GM11168 (cell line): Measurements from ENCODE around the gene ZNF189.
"Not testable (repeated sequence)": the region's sequence is repeated elsewhere in the genome, so short reads cannot be mapped to it uniquely, and the experiment has no call there.

Source experiments
- in situ Hi-C: fragments of 300-500 bp; cut with MboI; formaldehyde crosslinking; loops from one replicate; pipeline ENCODE4 v1.12.0; 2022; ENCODE audit warnings: low sequenced_read_pairs; ENCODE audit not compliant: unreplicated experiment

Gene ZNF189

DNA sequence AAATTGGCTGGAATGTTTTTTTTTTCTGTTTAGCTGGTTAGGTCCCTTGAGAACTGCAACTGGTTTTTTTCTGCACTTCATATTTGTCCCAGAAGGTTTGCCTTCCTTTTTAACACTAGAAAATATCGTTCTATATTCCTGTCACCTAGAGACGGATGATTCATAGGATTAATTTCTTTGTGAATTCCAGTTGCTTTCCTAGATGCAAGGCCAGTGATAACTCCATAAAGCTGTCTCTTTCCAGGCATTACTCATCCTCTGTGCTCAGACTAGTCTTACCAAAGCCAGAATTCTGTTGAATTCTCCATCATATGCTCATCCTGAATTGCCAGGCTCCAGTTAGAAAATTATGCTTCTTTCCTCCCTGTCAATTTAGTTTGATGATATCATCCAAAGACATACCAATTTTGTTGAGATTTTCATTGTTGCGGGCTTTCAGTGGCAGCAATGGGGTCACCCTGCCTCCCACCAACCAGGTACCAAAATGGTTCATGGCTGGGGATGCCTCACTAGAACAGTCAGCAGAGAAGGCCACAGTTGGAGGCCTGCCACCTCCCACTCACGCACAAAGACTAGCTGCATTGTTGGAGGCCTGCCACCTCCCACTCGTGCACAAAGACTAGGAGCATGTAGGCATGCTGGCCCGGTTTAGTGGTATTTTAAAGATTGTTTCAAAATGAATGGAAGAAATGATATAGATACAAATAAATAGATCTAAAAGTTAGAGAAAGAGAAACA is 22.4 kb upstream of the ZNF189 start:
- in situ Hi-C loops: no loop called here

DNA sequence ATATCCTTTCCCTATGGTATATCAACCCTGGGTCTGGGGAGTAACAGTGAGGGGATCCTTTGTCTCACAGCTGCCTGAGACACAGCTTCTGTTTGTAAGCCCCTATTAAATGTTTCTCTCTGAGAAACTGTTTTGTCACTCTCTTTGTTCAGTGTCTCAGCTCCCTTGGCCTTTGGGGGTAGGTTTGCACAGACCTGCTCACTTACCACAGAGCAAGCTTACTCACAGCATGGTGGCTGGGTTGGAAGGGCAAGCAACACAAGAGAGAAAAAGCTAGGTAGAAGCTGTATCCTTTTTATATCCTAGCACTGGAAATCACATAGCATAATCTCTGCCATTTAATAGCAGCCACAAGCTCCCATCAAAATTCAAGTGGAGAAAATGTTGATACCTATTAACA is 18.4 kb upstream of the ZNF189 start:
- in situ Hi-C loops: no loop called here

GRCh38 chr9:101381118-101381517 is 17.5 kb upstream of the ZNF189 start:
- in situ Hi-C loops: no loop called here

- in situ Hi-C loops: no loop called here
These were observed 16.8 kb upstream of the ZNF189 start for GRCh38 chr9:101381833-101382342.

GRCh38 chr9:101383361-101383760 is 15.3 kb upstream of the ZNF189 start:
- in situ Hi-C loops: no loop called here

GRCh38 chr9:101384873-101385536 is 13.6 kb upstream of the ZNF189 start, which contains the start of gene BAAT:
BAAT (minus strand) TSS chr9:101385006; CDS start chr9:101371404, 13,602 bp downstream.
- in situ Hi-C loops: not testable (repeated sequence)

DNA sequence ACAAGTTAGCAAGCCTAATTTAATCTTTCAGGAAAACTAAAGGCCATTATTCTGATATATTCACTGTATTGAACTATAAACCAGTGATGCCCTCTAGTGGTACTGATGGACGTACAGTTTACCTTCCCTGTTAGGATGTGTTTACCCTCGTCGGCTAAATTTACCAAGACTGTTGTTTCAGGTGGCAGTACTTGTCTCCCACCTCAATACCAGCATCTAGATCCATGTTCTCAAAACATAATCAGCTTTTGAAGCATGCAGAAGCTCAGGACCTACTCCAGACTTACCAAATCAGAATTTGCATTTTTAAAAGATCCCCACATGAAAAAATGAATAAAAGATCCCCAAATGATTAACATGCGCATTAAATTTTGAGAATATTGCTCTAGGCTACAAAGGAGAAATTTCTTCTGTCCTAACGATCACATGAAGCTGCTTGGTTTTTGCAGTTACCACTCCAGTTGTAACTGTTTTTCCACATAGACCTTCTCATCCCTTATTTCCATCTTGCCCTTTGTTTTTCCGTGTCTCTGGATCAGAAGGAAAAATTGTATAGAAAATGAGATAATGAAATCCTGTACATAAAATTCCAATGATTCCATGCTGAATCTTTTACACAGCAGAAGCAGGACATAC is 10.7 kb upstream of the ZNF189 start:
- in situ Hi-C loops: no loop called here

DNA sequence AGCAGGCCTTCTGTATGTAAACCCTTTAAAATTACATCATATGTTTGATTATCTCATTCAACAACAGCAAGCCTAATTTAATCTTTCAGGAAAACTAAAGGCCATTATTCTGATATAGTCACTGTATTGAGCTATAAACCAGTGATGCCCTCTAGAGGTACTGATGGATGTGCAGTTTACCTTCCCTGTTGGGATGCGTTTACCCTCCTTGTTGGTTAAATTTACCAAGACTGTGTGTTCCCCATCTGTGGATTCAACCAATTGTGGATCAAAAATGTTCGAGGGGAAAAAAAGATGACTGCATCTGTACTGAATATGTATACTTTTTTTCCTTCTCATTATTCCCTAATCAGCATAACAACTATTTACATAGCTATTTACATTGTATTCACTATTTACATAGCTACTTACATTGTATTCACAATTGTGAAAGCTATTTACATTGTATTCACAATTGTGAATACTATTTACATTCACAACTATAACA is 10.1 kb upstream of the ZNF189 start:
- in situ Hi-C loops: no loop called here

GRCh38 chr9:101393135-101393534 is 5.5 kb upstream of the ZNF189 start:
- in situ Hi-C loops: no loop called here

GRCh38 chr9:101394687-101395086 is 4.0 kb upstream of the ZNF189 start:
- in situ Hi-C loops: no loop called here

- in situ Hi-C loops: no loop called here
These were observed 944 bp upstream of the ZNF189 start for GRCh38 chr9:101397746-101398067.

- in situ Hi-C loops: no loop called here
These were observed 435 bp downstream of the ZNF189 start for GRCh38 chr9:101398930-101399642.

DNA sequence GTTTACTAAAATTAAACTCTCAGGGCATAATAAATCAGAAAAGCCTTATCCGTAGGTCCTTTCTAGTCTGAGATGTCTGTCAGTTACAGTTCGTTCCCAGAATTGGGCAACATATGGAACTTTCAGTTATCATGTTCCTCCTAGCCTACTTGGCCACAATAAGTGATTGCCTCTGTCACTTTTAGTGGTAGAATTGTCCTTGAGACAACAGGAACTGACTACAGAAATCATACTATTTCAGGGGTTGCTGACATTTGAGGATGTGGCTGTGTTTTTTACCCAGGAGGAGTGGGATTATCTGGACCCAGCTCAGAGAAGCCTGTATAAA is 956 bp downstream of the ZNF189 start:
- in situ Hi-C loops: no loop called here

- in situ Hi-C loops: no loop called here
These were observed 1.5 kb downstream of the ZNF189 start for GRCh38 chr9:101400120-101400519.

GRCh38 chr9:101403516-101404285 is 5.0 kb downstream of the ZNF189 start:
- in situ Hi-C loops: no loop called here

DNA sequence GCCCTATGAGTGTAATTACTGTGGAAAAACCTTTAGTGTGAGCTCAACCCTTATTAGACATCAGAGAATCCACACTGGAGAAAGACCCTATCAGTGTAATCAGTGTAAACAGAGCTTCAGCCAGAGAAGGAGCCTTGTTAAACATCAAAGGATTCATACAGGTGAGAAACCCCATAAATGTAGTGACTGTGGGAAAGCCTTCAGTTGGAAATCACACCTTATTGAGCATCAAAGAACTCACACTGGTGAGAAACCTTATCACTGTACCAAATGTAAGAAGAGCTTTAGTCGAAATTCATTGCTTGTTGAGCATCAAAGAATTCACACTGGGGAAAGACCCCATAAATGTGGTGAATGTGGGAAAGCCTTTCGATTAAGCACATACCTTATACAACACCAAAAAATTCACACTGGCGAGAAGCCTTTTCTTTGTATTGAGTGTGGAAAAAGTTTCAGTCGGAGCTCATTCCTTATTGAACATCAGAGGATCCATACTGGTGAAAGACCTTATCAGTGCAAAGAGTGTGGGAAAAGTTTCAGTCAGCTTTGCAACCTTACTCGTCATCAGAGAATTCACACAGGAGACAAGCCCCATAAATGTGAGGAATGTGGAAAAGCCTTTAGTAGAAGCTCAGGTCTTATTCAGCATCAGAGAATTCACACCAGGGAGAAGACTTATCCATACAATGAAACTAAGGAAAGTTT is 9.9 kb downstream of the ZNF189 start:
- in situ Hi-C loops: no loop called here

DNA sequence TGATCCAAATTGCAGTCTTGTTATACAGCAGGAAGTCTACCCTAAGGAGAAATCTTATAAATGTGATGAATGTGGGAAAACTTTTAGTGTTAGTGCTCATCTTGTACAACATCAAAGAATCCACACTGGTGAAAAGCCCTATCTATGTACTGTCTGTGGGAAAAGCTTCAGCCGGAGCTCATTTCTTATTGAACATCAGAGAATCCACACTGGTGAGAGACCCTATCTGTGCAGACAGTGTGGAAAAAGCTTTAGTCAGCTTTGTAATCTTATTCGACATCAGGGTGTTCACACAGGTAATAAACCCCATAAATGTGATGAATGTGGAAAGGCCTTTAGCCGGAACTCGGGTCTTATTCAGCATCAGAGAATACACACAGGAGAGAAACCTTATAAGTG is 10.4 kb downstream of the ZNF189 start:
- in situ Hi-C loops: no loop called here

DNA sequence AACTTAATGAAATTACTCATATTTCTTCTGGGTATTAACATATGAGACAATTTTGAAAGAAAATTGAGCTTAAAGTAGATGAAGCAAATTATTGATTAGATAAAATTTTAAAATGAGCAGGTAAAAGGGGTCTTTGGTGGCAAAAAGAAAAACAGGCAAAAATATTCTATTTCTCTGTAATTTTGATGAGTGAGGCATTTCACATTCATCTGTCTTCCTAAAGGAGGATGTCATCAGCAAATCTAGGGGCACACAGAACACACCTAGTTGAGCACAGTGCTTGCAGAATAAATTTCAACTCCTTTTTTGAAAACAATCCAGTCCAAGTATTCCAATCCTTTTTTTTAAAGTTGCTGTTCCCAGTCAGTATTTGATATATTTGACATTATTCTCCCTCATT is 16.2 kb downstream of the ZNF189 start:
- in situ Hi-C loops: no loop called here

GRCh38 chr9:101415578-101415977 is 16.9 kb downstream of the ZNF189 start:
- in situ Hi-C loops: no loop called here
